ENCODE results near the gene CYP3A7.
"Not testable (repeated sequence)": the region's sequence is repeated elsewhere in the genome, so short reads cannot be mapped to it uniquely, and the experiment has no call there.

Gene CYP3A7

GRCh38 chr7:99669782-99670181, 65.2 kb downstream of the CYP3A7 start:
- DNase-seq (ENCODE audit: low read depth): no peak
- no peak for TF ChIP-seq CTCF (conservative IDR thresholded peaks at IDR 0.05; ENCODE audit: low read depth, low read length)
- no peak overlapping the region for H3K4me3 ChIP-seq (ENCODE audit: low read length)

GRCh38 chr7:99668541-99668940, 66.5 kb downstream of the CYP3A7 start:
- DNase-seq (ENCODE audit: low read depth): no peak
- no peak overlapping the region for H3K4me3 ChIP-seq (ENCODE audit: low read length)
- TF ChIP-seq CTCF (conservative IDR thresholded peaks at IDR 0.05; ENCODE audit: low read depth, low read length): no peak

- no peak for TF ChIP-seq CTCF (conservative IDR thresholded peaks at IDR 0.05; ENCODE audit: low read depth, low read length)
- no peak for DNase-seq (ENCODE audit: low read depth)
- H3K4me3 ChIP-seq (ENCODE audit: low read length): no peak overlapping the region
Observed at GRCh38 chr7:99667179-99667578, 67.8 kb downstream of the CYP3A7 start.

- TF ChIP-seq CTCF (conservative IDR thresholded peaks at IDR 0.05; ENCODE audit: low read depth, low read length): no peak
- no peak for DNase-seq (ENCODE audit: low read depth)
- no peak overlapping the region for H3K4me3 ChIP-seq (ENCODE audit: low read length)
Observed at GRCh38 chr7:99666013-99666395, 69.0 kb downstream of the CYP3A7 start.

- no peak overlapping the region for H3K4me3 ChIP-seq (ENCODE audit: low read length)
- TF ChIP-seq CTCF (conservative IDR thresholded peaks at IDR 0.05; ENCODE audit: low read depth, low read length): no peak
- DNase-seq (ENCODE audit: low read depth): no peak
Observed at GRCh38 chr7:99665312-99666012, 69.5 kb downstream of the CYP3A7 start.

GRCh38 chr7:99657879-99658278, 77.1 kb downstream of the CYP3A7 start:
- H3K4me3 ChIP-seq (ENCODE audit: low read length); DNase-seq (ENCODE audit: low read depth): not testable (repeated sequence)
